HFF-Myc (cell line): ENCODE results near the gene RNF150.

Source experiments
- DNase-seq: peaks from one replicate; pipeline ENCODE4 v3.0.0-alpha.2; 2011; ENCODE audit warnings: low read depth; ENCODE audit errors: extremely low read depth
- H3K4me3 ChIP-seq: replicated peaks from 2 replicates; pipeline ENCODE4 v1.5.1; 2011; ENCODE audit warnings: low read depth, mild to moderate bottlenecking, control low read depth, low read length
- CTCF ChIP-seq: IDR thresholded peaks from 2 replicates; pipeline ENCODE4 v1.5.1; 2012; ENCODE audit warnings: mild to moderate bottlenecking, low read depth, low read length, control low read depth; ENCODE audit errors: missing control alignments

RNF150 gene

GRCh38 chr4:140849526-140849925 is 283.7 kb downstream of the RNF150 start:
- no peak for DNase-seq
- TF ChIP-seq CTCF: no peak
- H3K4me3 ChIP-seq: no peak overlapping the region

GRCh38 chr4:140846736-140847135 is 286.5 kb downstream of the RNF150 start:
- H3K4me3 ChIP-seq: no peak overlapping the region
- TF ChIP-seq CTCF: no peak
- no peak for DNase-seq

GRCh38 chr4:140844061-140844460 is 289.2 kb downstream of the RNF150 start:
- DNase-seq: no peak
- TF ChIP-seq CTCF: no peak
- H3K4me3 ChIP-seq: no peak overlapping the region

- no peak overlapping the region for H3K4me3 ChIP-seq
- TF ChIP-seq CTCF: no peak
- no peak for DNase-seq
Measured at GRCh38 chr4:140841186-140841585, 292.1 kb downstream of the RNF150 start.

GRCh38 chr4:140839888-140840790 is 293.1 kb downstream of the RNF150 start:
- TF ChIP-seq CTCF: no peak
- no peak overlapping the region for H3K4me3 ChIP-seq

GRCh38 chr4:140839406-140839805 is 293.9 kb downstream of the RNF150 start:
- no peak for DNase-seq
- no peak overlapping the region for H3K4me3 ChIP-seq
- TF ChIP-seq CTCF: no peak

More at GRCh38 chr4:140839888-140840790, 293.1 kb downstream of the RNF150 start:
- DNase-seq: no peak
